HG02852 (cell line): ENCODE results near the gene MYO10.
"Not testable (repeated sequence)": the region's sequence is repeated elsewhere in the genome, so short reads cannot be mapped to it uniquely, and the experiment has no call there.

ENCODE experiments used
- ATAC-seq: cut with Tn5 transposase; IDR thresholded peaks from one replicate; pipeline ENCODE4 v1.9.1; 2021; ENCODE audit warnings: mild to moderate bottlenecking, moderate library complexity; ENCODE audit not compliant: unreplicated experiment

MYO10 gene

GRCh38 chr5:16866273-16866672 is 69.8 kb downstream of the MYO10 start:
- no peak for ATAC-seq

- ATAC-seq: no peak
These were observed 70.9 kb downstream of the MYO10 start for GRCh38 chr5:16865151-16865550.

- no peak for ATAC-seq
These were observed 71.4 kb downstream of the MYO10 start for GRCh38 chr5:16864631-16865131.

DNA sequence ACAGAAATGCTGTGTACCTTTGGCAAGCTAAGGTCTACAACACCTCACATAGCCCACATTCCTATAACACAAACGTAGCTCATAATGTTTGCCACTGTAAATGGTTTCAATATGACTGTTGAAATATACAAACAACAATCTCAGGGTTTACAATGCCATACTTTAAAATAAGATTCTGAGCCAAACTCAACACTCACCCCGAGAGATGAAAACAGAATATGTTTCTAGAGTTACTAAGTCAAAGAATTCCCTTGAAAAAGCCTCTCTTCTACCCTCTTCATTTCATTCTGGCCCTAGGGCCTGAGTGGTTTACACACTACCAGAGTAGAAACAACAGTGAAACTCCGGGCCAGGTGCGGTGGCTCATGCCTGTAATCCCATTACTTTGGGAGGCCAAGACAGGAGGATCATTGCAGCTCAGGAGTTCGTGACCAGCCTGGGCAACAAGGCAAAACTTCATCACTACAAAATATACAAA is 72.6 kb downstream of the MYO10 start:
- ATAC-seq: no peak

DNA sequence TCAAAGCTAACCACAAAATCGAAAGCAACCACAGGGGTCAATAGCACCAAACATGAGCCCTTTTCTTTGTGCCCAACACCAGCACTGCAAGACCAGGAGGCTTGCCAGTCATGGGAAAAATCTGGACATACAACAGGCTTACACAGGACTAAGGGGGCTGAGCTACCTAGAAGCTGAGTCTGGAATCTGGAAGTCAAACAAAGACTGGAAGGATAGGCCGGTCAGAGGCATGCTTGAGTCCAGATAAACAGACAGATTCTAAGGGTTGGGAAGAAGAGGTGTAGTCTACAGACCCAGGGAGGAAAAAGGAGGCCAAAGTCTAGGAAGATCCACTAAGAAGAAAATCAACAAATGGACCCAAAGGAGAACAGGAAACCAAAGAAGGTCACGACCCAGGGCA is 73.3 kb downstream of the MYO10 start:
- ATAC-seq: no peak

- ATAC-seq: no peak
These were observed 76.7 kb downstream of the MYO10 start for GRCh38 chr5:16859346-16859745.

DNA sequence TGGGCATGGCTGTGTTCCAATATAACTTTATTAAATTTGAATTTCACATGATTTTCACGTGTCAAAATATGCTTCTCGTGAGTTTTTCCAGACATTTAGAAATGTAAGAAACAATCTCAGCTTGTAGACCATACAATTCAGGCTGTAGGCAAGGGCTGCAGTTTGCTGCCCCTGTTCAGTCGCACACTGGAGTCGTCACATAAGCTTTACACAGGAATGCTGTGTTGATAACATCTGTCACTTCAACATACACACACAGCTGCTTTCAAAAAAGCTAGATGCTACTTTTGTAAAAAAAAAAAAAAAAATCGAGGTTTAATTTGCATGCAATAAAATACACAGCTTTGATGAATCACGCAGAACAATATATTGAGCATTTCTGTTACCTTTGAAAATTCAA is 77.9 kb downstream of the MYO10 start:
- no peak for ATAC-seq

DNA sequence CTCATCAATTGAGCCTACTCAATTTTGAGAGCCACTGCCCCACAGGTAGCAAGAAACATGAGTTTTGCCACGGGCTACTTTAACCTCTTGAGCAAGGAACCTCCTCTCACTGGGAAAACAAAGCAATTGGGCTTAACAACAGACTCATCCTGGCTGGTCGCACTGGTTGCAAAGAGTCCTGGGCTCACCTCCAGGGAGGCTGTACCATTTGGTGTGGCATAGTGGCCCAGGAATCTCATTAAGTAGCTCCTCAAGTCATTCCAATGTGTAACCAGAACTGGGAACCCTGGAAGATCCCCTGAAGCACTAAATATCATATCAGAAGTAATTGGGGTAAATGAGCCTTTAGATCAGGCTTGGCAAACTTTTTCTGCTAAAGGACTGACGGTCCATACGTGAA is 78.5 kb downstream of the MYO10 start:
- no peak for ATAC-seq

- no peak for ATAC-seq
These were observed 79.6 kb downstream of the MYO10 start for GRCh38 chr5:16856531-16856930.

DNA sequence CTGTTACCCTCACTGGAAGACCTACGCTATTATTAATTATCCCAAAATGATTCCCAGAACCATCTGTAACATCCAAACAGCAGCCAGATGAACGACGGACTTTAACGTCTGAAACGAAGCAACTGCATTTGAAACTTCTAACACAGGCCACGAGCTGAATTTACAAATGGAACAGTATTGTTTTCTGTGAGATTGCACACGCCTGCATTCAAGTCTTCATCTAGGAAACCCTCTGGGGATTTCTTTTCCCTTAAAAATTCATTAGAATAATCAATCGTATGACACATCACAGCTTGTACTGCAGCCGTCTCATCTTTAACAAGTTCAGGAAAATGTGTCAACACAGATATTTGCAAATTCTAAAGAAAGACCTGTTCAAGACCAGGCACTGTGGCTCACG is 80.2 kb downstream of the MYO10 start:
- ATAC-seq: no peak

GRCh38 chr5:16855485-16855884 is 80.6 kb downstream of the MYO10 start:
- ATAC-seq: no peak

DNA sequence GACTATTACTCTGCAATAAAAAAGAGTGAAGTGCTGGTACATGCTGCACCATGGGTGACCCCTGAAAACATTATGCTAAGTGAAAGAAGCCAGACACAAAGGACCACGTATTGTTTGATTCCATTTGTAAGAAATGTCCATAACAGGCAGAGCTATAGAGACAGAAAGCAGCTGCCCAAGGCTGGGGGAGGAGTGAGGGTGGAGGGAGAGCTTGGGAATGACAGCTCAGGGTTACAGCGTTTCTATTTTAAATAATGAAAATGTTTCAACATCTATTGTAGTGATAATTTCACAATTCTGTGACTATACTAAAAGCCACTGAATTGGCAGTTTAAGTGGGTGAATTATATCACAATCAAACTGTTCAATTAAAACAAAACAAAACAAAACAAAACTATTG is 81.7 kb downstream of the MYO10 start:
- ATAC-seq: no peak

DNA sequence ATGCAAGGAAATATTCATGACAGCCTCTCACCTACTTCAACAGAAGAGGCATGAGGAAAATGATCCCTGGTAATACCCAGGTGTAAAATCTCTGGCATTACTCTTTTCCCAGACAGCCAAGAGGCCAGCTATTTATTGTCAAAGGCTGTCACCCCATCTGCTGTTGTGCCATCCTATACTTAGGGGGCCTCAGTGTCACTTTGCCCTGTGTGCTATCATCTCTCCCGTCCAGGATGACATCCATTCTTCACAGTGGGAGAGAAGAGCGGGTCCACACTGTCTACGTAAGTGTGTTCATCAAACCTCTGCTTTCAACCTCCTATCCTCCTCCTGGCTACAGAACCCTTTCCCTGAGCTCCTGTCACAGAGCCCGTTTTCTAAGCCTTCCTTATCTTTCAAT is 82.6 kb downstream of the MYO10 start:
- no peak for ATAC-seq

DNA sequence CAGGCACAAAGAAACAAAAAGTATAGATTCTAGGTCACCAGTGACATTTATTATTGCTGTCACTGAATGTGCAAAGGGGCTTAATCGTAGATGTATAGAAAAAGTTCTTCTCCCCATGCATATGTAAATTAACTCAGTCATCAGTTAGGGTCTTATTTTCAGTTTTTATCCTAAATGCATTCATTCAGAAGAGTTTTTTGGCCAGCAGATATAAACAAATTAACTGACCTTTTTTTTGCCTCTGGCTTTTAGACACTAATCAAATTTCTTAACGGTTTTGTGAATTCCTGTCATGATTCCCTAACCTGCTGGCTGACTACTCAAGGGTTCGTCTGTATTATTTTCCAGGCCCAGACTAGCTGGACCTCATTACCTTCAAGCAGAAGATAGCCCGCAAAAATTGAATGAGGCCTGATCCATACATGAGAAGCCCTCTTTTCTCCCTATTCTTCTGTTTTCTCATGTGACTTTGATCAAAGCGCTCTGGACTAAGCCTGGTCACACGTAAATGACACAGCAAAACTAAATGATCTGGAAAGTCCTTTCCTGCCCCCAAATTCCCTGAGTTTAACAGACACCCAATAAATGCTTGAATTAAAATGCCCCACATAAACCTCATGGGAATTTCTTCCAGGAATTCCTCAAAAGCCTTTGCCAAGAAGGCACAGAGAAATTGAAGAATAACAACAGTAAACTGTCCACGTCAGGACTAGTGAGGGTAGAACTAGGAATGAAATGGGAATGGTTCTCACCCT is 83.7 kb downstream of the MYO10 start:
- ATAC-seq: no peak

DNA sequence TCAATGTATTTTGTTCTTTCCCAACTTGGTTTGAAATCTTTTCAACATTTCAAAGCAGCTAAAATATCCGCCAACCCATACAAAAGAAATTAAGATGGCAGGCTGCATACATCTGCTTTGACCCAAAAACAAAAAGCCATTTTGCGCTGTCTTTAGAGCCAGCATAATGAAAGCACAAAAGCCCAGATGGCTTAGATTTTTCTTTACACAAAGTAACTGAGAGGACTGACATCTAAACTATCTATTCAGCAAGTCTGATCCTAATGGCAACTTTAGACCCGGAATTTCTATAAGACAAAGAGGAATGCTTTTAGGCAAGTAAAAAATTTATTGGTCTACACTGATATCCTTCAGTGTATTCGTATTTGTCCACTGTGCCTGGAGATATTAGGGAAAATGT is 86.3 kb downstream of the MYO10 start:
- no peak for ATAC-seq

- no peak for ATAC-seq
These were observed 86.9 kb downstream of the MYO10 start for GRCh38 chr5:16849181-16849580.

DNA sequence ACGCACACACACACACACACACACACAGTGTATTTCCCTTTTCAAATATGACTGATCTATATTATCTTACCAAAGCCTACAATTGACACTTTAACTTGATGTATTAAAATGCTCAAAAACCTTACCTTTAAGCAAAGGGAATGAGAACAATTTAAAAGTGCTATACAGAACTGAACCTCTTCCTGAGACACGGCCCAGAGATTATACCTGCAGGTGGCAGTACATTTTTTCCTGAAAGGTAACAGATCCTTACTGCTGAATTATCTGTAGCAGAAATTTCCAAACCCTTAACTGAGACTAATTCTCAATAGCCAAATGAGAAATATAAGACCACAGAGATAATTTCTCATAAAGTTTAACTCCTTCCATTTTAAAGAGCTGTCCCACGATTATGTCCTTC is 91.1 kb downstream of the MYO10 start:
- ATAC-seq: no peak

- no peak for ATAC-seq
These were observed 93.2 kb downstream of the MYO10 start for GRCh38 chr5:16842896-16843295.

GRCh38 chr5:16841416-16841815 is 94.7 kb downstream of the MYO10 start:
- ATAC-seq: no peak

DNA sequence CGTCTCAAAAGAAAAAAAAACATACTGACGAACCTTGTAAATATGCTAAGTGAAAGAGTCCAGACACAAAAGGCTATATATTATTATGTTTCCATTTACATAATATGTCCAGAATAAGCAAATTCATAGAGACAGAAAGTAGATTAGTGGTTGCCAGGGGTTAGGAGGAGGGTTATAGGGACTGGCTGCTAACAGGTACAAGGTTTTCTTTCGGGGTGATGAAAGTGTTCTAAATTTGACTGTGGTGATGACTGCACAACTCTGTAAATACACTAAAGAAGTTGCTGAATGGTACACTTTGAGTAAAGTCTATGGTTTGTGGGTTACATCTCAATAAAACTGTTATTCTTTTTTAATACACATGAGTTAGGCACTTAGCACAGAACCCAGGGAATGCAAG is 98.8 kb downstream of the MYO10 start:
- ATAC-seq: no peak

- ATAC-seq: no peak
These were observed 102.1 kb downstream of the MYO10 start for GRCh38 chr5:16834029-16834428.

- ATAC-seq: not testable (repeated sequence)
These were observed 104.8 kb downstream of the MYO10 start for GRCh38 chr5:16831326-16831725.

- ATAC-seq: no peak
These were observed 108.3 kb downstream of the MYO10 start for GRCh38 chr5:16827755-16828154.
